Fibroblast of lung (primary cell): Measurements from ENCODE around the gene FAM174C.

Source experiments
- EZH2 ChIP-seq: IDR thresholded peaks from 2 replicates; pipeline ENCODE4 v1.5.1; 2012; ENCODE audit warnings: low read length, control low read depth, mild to moderate bottlenecking; ENCODE audit errors: missing control alignments
- TF ChIP-seq, protein P1 (sequence below), 2 donors: IDR thresholded peaks in 1 of 2; conservative IDR thresholded peaks in 1 of 2; 1 replicate in 1 of 2; 2 replicates in 1 of 2; pipeline ENCODE4 v1.5.1; 2011 to 2012; ENCODE audit warnings: low read length in 2 of 2, control low read depth in 1 of 2, inconsistent platforms in 1 of 2, low read depth in 1 of 2, mild to moderate bottlenecking in 1 of 2

DNA sequence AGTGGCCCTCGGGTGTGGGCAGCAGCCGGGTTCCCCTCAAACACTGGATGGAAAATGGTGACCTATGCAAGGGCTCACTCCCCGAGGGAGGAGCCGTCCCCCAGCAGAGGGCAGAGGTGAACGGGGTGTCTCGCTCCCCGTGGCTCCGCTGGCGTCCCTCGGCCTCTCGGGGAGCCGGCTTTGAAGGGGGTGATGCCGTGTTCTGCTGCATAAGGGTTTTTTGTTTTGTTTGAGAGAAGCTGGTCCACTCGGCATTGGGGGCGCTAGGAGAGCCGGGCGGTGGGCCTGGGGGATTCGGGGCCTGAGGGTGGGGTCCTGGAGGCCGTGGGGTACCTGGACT lies 14.3 kb downstream of the FAM174C start:
- TF ChIP-seq, protein P1, sequence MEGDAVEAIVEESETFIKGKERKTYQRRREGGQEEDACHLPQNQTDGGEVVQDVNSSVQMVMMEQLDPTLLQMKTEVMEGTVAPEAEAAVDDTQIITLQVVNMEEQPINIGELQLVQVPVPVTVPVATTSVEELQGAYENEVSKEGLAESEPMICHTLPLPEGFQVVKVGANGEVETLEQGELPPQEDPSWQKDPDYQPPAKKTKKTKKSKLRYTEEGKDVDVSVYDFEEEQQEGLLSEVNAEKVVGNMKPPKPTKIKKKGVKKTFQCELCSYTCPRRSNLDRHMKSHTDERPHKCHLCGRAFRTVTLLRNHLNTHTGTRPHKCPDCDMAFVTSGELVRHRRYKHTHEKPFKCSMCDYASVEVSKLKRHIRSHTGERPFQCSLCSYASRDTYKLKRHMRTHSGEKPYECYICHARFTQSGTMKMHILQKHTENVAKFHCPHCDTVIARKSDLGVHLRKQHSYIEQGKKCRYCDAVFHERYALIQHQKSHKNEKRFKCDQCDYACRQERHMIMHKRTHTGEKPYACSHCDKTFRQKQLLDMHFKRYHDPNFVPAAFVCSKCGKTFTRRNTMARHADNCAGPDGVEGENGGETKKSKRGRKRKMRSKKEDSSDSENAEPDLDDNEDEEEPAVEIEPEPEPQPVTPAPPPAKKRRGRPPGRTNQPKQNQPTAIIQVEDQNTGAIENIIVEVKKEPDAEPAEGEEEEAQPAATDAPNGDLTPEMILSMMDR (conservative IDR thresholded peaks at IDR 0.05 in 1 of 2, IDR thresholded peaks at IDR 0.05 in 1 of 2; ENCODE audit: low read depth in 1 of 2, low read length in 2 of 2) = no peak
- TF ChIP-seq EZH2 = no peak
